RPMI8226 (cell line): ENCODE results near the gene SAV1.
A peak's percentile ranks its signal among the peaks of the same experiment; 100 is the strongest.

Experiments
- DNase-seq: peaks from one replicate; pipeline ENCODE4 v3.0.0-alpha.2; 2015

The SAV1 gene

DNA sequence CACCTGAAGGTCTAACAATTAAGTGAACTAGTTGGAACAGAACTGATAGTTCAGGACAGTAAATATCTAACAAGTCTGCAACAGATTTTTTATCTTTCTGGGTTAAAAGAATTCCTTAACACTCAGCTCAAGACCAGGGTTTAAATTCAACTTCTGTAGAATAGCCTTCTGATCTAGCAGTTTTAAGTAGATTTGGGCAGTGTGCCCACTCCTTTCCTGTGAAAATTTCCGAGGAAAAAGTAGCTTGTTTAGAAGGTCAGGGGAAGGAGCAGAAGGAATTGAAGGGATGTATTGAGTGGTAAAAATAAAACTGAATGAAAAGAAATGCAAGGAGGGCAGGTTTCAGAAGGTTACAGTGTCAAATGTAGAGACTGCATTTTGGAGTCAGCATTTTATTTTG lies 62.3 kb downstream of the SAV1 start:
- no peak for DNase-seq

DNA sequence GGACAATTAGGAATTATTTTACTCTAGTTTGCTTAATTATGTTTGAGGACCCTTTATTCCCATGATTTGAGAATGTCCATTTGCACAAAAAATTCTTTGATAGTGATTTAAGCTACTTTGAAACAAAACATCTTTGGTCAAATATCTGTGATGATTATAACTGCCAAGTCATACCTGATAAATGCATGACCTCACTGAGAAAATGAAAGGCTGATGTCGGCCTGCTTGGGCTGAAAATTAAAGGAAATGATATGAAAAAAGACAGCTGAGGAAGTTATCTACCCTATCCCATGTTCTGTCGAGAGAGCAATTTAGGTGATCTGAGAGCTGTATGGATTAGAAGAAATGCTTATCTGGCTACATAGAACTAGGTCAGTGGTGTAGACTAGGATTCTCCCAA lies 64.5 kb downstream of the SAV1 start:
- no peak for DNase-seq

DNA sequence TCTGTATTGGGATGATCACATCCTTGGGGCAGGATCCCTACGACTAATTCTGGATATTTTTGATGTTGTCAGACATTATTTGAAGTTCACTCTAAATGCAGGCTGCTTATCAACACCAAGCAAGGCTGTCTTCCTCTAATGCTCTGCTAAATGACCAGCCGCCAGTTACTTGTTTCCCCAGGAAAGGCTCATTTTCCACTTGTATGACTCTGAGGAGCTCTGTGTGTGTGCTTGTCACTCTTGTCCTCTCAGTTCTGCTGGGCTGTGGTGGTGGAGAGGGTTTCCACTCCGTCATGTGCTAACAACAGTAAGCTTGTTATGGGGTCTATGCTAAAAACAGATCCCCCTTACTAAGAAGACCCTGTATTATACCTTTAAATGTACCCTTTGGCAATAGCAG lies 66.1 kb downstream of the SAV1 start:
- DNase-seq, result no peak

DNA sequence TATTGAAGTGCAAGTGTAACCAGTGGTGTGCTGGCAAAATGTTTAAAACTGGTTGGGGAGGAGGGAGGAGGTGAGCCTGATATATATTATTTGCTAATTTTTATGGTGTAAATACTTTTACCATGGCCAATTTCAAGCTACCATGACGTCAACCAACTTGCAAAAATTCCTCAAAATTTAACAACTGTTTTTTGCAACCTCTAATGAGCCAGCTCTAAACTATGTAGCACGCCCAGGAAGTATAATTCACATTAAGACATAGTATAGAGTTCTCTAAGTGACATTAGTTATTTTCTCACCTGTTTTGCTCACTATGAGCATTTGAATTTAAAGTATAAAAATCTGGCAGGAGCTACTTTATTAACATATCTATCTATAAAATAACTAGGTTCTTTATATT lies 66.7 kb downstream of the SAV1 start:
- DNase-seq, result no peak

DNA sequence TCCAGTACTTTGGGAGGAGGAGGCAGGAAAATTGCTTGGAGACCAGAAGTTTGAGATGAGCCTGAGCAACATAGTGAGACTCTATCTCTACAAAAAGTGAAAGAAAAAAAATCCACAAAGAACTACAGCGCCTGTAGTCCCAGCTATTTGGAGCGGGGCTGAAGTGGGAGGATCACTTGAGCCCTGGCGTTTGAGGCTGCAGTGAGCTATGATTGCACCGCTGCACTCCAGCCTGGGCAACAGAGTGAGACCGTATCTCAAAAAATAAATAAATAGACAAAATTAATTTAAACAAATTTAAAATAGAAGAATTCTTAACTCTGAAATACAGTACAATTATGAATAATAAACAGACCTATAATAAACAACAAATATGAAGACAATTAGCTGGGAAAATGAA lies 67.3 kb downstream of the SAV1 start:
- no peak for DNase-seq

DNA sequence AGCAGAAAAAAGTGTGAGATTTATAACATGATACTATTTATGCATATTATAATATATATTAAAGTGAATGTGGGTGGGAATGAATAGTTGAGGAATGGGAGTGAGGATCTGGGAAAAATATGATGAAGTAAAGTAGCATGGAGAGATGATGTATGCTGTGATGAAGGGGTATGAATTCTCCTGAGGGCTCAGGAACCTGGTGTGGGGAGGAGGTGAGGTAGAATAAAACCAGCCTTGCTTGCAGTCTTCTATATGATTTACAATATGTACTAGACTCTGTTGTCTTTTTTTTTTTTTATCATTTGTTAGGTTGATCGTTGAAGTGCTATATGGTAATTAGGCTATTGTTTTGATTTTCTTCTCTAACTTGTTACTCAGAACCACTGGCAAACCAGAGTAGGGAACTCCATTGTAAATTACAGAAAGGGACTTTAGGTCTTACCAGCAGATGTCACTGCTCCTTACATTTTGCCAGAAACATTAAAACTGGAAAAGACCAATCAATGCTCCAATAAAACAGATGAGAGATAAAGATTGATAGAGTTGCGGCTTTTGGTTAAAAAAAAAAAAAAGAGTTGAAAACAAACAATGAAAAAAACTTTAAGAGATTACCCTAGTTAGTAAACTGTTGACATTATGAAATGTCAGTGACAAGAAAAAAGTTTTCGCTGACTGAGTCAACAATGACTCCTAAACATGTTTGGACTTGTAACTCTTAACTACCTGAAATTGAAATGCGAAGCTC lies 68.2 kb downstream of the SAV1 start:
- peak; percentile 12 for DNase-seq

DNA sequence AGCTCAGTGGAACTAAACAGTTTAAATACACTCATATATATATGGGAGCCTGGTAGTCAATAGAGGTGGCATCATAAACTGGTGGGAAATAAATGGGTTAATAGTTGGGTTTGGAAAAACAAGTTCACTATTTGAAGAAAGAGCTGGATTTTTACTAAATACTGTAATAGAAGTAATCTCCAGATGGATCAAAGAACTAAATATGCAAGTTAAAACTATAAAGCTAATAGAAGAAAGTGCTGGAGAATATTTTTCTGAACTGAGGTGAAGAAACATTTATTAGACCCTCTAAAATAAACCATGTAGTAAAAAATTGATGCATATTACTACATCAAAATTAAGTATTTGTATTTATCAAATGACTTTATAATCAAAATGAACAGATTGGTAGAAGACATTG lies 69.3 kb downstream of the SAV1 start:
- DNase-seq, result no peak

DNA sequence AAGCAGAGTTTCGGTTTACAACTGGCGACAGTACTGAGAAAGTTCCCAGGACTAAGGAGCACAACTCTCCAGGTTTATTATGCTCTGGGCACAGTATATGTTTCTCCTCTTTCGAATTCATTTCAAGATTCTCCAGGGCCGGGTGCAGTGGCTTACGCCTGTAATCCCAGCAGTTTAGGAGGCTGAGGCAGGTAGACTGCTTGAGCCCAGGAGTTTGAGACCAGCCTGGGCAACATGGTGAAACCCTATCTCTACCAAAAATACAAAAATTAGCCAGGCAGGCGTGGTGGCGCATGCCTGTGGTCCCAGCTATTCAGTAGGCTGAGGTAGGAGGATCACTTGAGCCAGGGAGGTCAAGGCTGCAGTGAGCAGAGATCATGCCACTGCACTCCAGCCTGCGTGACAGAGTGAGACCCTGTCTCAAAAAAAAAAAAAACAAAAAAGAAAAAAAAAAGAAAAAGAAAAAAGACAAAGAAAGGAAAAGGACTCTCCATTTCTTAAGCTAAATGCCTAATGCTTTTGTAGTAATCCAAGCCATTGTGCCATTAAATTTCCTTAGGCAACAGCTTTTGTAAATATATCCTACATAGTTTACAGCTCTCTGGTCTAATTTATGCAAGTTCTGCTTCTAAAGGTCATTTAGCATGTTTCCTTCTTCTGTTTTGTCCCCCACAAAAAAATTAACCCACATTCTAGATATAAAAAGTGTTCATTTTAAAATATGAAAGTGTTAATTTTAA lies 73.4 kb downstream of the SAV1 start:
- no peak for DNase-seq

DNA sequence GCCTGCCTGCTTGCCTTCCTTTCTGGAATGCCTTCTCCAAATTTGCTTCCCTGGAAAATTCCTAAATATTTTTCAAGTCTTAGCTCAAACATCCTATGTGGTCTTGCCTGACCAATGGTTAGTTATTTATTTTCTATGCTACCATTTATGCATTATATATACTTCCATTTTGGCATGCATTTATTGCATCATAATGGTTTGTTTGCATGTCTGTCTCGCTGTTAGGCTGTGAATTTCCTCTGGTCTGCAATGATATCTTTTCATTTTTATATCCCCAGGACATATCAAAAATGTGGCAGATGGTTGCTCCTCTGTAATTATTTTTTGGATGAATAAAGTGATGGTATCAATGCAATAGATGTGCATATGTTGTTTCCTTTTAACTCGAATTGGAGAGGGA lies 77.6 kb downstream of the SAV1 start:
- no peak for DNase-seq
